Fibroblast of skin of scalp (primary cell): ENCODE data around the gene SRSF6.
"Not testable (repeated sequence)": the region's sequence is repeated elsewhere in the genome, so short reads cannot be mapped to it uniquely, and the experiment has no call there.

ENCODE experiments used
- DNase-seq: peaks from one replicate; pipeline ENCODE4 v3.0.0-alpha.2; 2013

The SRSF6 gene

GRCh38 chr20:43477193-43477592 is 19.5 kb downstream of the SRSF6 start:
- no peak for DNase-seq

GRCh38 chr20:43477619-43478018 is 19.9 kb downstream of the SRSF6 start:
- no peak for DNase-seq

DNA sequence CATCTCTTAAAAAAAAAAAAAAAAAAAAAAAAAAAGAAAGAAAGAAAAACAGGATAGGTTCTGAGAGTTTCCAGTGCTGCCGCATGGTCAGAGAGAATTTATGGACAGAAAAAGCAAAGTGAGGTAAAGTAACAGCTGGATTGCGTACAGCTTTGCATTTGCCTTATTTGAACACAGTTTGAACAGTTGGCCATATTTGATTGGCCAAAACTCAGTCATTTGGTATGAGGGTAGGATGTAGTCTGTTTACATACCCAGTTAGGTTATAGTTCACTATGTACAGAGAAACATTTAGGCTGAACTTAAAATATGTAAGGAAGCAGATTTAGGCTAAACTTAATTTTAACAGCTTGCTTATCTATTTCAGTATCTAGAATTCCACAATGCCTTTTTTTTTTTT is 32.3 kb downstream of the SRSF6 start:
- no peak for DNase-seq

GRCh38 chr20:43492101-43492500 is 34.4 kb downstream of the SRSF6 start:
- DNase-seq, result peak; percentile 15

DNA sequence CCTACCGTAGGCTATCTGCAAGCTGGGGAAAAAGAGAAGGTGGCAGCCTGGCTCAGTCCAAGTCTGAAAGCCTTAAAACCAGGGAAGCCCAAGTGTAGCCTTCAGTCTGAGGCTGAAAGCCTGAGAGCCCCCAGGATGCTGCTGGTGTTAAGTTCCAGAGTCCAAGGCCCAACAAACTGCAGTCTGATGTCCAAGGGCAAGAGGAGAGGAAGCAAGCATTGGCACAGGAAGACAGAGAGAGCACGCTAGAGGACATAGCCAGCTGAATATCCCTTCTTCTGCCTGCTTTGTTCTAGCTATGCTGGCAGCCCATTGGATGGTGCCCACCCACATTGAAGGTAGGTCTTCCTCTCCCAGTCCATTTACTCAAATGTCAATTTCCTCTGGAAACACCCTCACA is 37.7 kb downstream of the SRSF6 start:
- DNase-seq, result no peak

- DNase-seq, result not testable (repeated sequence)
These were observed 44.3 kb downstream of the SRSF6 start for GRCh38 chr20:43502021-43502420.

DNA sequence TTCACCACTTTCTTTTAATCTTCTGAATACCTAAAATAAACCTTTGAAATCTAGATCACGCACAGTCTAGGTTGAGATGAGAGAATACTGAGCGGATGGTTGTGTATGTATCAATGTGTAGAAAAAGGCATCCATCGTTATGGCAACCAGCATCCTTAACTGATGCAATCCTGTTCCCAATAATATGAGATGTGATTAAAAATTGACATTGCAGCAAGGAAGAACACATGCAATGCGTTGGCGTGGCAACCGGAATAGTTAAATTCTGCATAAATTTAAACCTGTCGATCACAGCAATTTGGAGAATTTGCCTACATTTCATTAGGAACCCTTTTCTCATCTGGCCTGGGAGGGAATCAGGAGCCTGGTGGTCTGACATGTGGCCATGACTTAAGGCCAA is 48.5 kb downstream of the SRSF6 start:
- no peak for DNase-seq

- DNase-seq, result peak; percentile 13
These were observed 49.7 kb downstream of the SRSF6 start, which contains the start of gene L3MBTL1 for GRCh38 chr20:43507150-43508080. Gene L3MBTL1 (plus strand): TSS chr20:43507697. CDS start chr20:43513504, 5,807 bp downstream.

- no peak for DNase-seq
These were observed 50.4 kb downstream of the SRSF6 start for GRCh38 chr20:43508106-43508505.

DNA sequence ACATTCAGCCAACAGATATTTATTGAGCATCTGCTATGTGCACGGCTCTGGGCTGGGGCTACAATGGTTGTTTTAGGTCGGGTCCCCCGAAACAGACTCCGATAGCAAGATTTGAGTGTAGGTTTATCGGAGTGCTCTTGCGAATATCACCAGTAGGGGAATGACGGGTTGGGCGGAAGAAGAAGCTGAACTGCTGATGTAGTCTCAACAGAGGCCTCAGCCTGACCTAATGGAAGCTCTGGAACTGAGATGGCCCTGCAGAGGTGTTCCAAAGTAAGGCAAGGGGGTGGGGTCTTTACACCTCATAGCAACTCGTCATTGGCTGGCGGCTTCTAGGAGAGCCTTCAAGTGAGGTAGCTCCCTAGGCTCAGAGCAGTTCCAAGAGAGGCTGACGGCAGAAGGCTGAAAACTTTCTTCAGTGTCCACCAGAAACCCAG is 50.9 kb downstream of the SRSF6 start:
- no peak for DNase-seq

DNA sequence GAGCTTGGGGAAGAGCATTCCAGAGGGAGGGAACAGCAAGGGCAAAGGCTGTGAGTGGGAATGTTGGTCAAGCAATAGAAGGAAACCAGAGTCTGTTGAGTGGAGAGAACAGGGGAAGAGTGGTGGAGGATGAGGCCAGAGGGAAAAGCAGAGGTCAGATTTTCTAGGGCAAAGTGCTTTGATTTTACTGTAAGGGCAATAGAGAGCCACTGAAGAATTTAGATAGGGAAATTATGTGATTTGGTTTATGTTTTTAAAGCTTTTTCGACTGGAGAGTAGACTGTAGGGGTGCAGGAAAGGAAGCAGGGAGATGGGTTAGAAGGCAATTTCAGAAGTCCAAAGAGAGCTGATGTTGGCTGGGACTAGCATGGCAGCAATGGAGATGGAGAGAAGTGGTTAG is 54.2 kb downstream of the SRSF6 start:
- no peak for DNase-seq

DNA sequence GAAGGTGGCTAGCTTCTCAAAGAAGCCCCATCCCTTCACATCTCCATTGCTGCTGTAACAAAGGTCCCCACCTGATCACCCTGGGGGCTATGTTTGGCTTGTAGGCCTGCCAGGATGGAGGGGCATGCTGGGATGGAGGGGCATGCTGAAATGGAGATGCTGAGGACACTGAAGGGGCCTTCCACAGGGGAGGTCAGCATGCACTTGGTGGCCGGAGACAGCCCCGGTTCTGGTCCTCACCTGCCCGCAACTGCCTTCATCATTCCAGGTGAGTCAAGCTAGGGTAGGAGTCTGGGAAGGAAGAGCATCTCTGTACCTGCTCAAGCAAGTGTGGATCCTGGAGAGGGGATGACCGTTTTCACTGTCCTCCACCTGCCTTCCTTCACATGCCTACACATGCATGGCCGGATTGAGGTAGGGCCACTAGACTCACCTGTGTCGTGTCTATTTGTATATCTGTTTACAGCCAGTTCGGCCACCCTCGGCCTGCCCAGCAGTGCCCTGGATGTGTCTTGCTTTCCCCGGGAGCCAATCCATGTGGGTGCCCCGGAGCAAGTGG is 55.8 kb downstream of the SRSF6 start:
- DNase-seq, result no peak
